Body of pancreas (tissue), 4 donors: ENCODE results near the gene ICE2. TPM values are rescaled to one million over a fixed set of nuclear protein-coding genes. Genes with fewer than 3 reads are reported as not detected.

Experiments used
- ATAC-seq: fragments of 150-250 bp; one replicate; pipeline ENCODE4 v1.9.1; 2016
- DNase-seq, 4 donors: peaks; one replicate each; pipeline ENCODE4 v3.0.0-alpha.2; 2019
- H3K27ac ChIP-seq, 4 donors: fragments of 200-600 bp; sonication (generic); 1 replicate in 3 of 4; 2 replicates in 1 of 4; pipeline versions ENCODE4 v1.5.1 to v1.6.1; 2016 to 2019; ENCODE audit warnings: mild to moderate bottlenecking in 1 of 4, mixed read lengths in 1 of 4, moderate library complexity in 1 of 4
- H3K27me3 ChIP-seq, 2 donors: fragments of 200-600 bp; sonication (generic); one replicate each; pipeline ENCODE4 v1.6.0; 2016; ENCODE audit warnings: mild to moderate bottlenecking in 1 of 2
- H3K36me3 ChIP-seq, 2 donors: fragments of 200-600 bp; sonication (generic); replicated peaks in 1 of 2; 2 replicates each; pipeline ENCODE4 v1.5.1; 2016; ENCODE audit warnings: low read depth in 2 of 2; ENCODE audit not compliant: insufficient read depth in 1 of 2
- H3K4me1 ChIP-seq: fragments of 200-600 bp; sonication (generic); one replicate; pipeline ENCODE4 v1.6.0; 2016
- H3K4me3 ChIP-seq, 2 donors: fragments of 200-600 bp; sonication (generic); 1 replicate in 1 of 2; 2 replicates in 1 of 2; pipeline ENCODE4 v1.5.1; 2016 to 2019
- H3K9me3 ChIP-seq, 3 donors: fragments of 200-600 bp; sonication (generic); 1 replicate in 2 of 3; 2 replicates in 1 of 3; pipeline ENCODE4 v1.5.1; 2016
- CTCF ChIP-seq, 7 experiments: fragments of 450-650 bp in 4 of 7; fragments of 200-600 bp in 3 of 7; sonication (generic) in 3 of 7; IDR thresholded peaks; one replicate each; pipeline ENCODE4 v1.5.1; 2016 to 2019; ENCODE audit warnings: antibody characterized with exemption in 7 of 7
- POLR2A ChIP-seq, 3 donors: fragments of 450-650 bp; IDR thresholded peaks; one replicate each; pipeline ENCODE4 v1.6.1; 2016; ENCODE audit warnings: antibody characterized with exemption in 3 of 3, mild to moderate bottlenecking in 2 of 3
- WGBS, 2 donors: methylation state at CpG; one replicate each; pipeline ENCODE4 v1.1.5; 2017; 5-methylcytosine and 5-hydroxymethylcytosine counted together
- intact Hi-C: fragments of 100-400 bp; cut with DNase I; formaldehyde crosslinking; loops from one replicate; pipeline ENCODE4 v1.15.1; 2023
- total RNA-seq, 2 donors: library from RNA; depleted of rRNA; stranded (reverse); fragments of >200 nt; gene quantifications; one replicate each; pipeline ENCODE4 v1.1.0, GENCODE V29; 2016

The ICE2 gene
- total RNA-seq, 2 donors from 2014 or later: 20.1 to 24.4 TPM

- WGBS, 2 donors: 85 to 86% methylated on average over 2 of the region's 2 CpGs
- no peak for DNase-seq
Measured at GRCh38 chr15:60425461-60425860, 53.5 kb downstream of the ICE2 start.

GRCh38 chr15:60424006-60424405, 54.9 kb downstream of the ICE2 start:
- no peak overlapping the region for H3K27ac ChIP-seq
- 78 to 92% methylated on average over 1 of the region's 1 CpG for WGBS, 2 donors

More at GRCh38 chr15:60425461-60425860, 53.5 kb downstream of the ICE2 start:
- Histone ChIP-seq H3K27me3 (no peaks in the 10 kb centered on the region), H3K9me3 (no peaks in the 10 kb centered on the region), H3K27ac (no peak overlapping the region), H3K4me1 (peaks cover 4% of the 10 kb centered on the region), H3K4me3 (no peak overlapping the region), H3K36me3 (no peaks in the 10 kb centered on the region)
- no peak for ATAC-seq
- intact Hi-C loops: no loop called here
- TF ChIP-seq POLR2A (IDR thresholded peaks at IDR 0.05): no peak
- TF ChIP-seq CTCF (IDR thresholded peaks at IDR 0.05): no peak

GRCh38 chr15:60423537-60423936, 55.4 kb downstream of the ICE2 start:
- Histone ChIP-seq H3K27ac (no peak overlapping the region), H3K9me3 (no peaks in the 10 kb centered on the region), H3K36me3 (no peaks in the 10 kb centered on the region), H3K4me3 (no peak overlapping the region), H3K27me3 (no peaks in the 10 kb centered on the region), H3K4me1 (peaks cover 4% of the 10 kb centered on the region)
- TF ChIP-seq CTCF (IDR thresholded peaks at IDR 0.05) (no peak), POLR2A (IDR thresholded peaks at IDR 0.05) (no peak)
- intact Hi-C loops: no loop called here
- ATAC-seq: peak; percentile 52
- WGBS, 2 donors: 8 to 9% methylated on average over 2 of the region's 2 CpGs
- no peak for DNase-seq

More at GRCh38 chr15:60424006-60424405, 54.9 kb downstream of the ICE2 start:
- intact Hi-C loops: no loop called here
- TF ChIP-seq POLR2A (IDR thresholded peaks at IDR 0.05): no peak
- no peak for TF ChIP-seq CTCF (IDR thresholded peaks at IDR 0.05)
- ATAC-seq: no peak
- no peak for DNase-seq
- peaks cover 4% of the 10 kb centered on the region for H3K4me1 ChIP-seq
- H3K36me3 ChIP-seq: no peaks in the 10 kb centered on the region
- H3K27me3 ChIP-seq: no peaks in the 10 kb centered on the region
- no peak overlapping the region for H3K4me3 ChIP-seq
- H3K9me3 ChIP-seq: no peaks in the 10 kb centered on the region

GRCh38 chr15:60421544-60421943, 57.4 kb downstream of the ICE2 start:
- TF ChIP-seq POLR2A (IDR thresholded peaks at IDR 0.05) (no peak), CTCF (IDR thresholded peaks at IDR 0.05) (no peak)
- DNase-seq: no peak
- Histone ChIP-seq H3K4me1 (peaks cover 4% of the 10 kb centered on the region), H3K27ac (no peak overlapping the region), H3K27me3 (no peaks in the 10 kb centered on the region), H3K4me3 (no peak overlapping the region), H3K9me3 (no peaks in the 10 kb centered on the region), H3K36me3 (no peaks in the 10 kb centered on the region)
- 76 to 97% methylated on average over 1 of the region's 1 CpG for WGBS, 2 donors
- intact Hi-C loops: no loop called here
- no peak for ATAC-seq

- DNase-seq (no peak), ATAC-seq (no peak)
- no peak overlapping the region for H3K4me3 ChIP-seq
- no peak overlapping the region for H3K27ac ChIP-seq
- intact Hi-C loops: no loop called here
- 72 to 75% methylated on average over 2 of the region's 2 CpGs for WGBS, 2 donors
- no peak for TF ChIP-seq CTCF (IDR thresholded peaks at IDR 0.05)
- no peak for TF ChIP-seq POLR2A (IDR thresholded peaks at IDR 0.05)
- H3K27me3 ChIP-seq: no peaks in the 10 kb centered on the region
- H3K4me1 ChIP-seq: peaks cover 4% of the 10 kb centered on the region
- no peaks in the 10 kb centered on the region for H3K36me3 ChIP-seq
- H3K9me3 ChIP-seq: no peaks in the 10 kb centered on the region
Measured at GRCh38 chr15:60420203-60420716, 58.7 kb downstream of the ICE2 start.
